ENCODE results near the gene DOCK10.
A peak's percentile ranks its signal among the peaks of the same experiment; 100 is the strongest.

The DOCK10 gene

GRCh38 chr2:225076125-225076524 lies 33.9 kb upstream of the DOCK10 start:
- TF ChIP-seq CTCF (IDR thresholded peaks at IDR 0.05; ENCODE audit: low read depth, low read length): no peak
- no peak for DNase-seq (ENCODE audit: low read depth in 2 of 2)
- no peak overlapping the region for H3K4me3 ChIP-seq (replicated peaks in 1 of 2; ENCODE audit: low read depth in 2 of 2, low read length in 2 of 2)

- TF ChIP-seq CTCF (IDR thresholded peaks at IDR 0.05; ENCODE audit: low read depth, low read length): no peak
- no peak for DNase-seq (ENCODE audit: low read depth in 2 of 2)
- H3K4me3 ChIP-seq (replicated peaks in 1 of 2; ENCODE audit: low read depth in 2 of 2, low read length in 2 of 2): no peak overlapping the region
These were observed 32.8 kb upstream of the DOCK10 start for GRCh38 chr2:225074919-225075681.

GRCh38 chr2:225074366-225074765 lies 32.1 kb upstream of the DOCK10 start:
- DNase-seq (ENCODE audit: low read depth in 2 of 2): peak; percentile 60 to 73
- TF ChIP-seq CTCF (IDR thresholded peaks at IDR 0.05; ENCODE audit: low read depth, low read length): no peak

GRCh38 chr2:225073198-225073597 lies 30.9 kb upstream of the DOCK10 start:
- no peak for DNase-seq (ENCODE audit: low read depth in 2 of 2)
- no peak overlapping the region for H3K4me3 ChIP-seq (replicated peaks in 1 of 2; ENCODE audit: low read depth in 2 of 2, low read length in 2 of 2)
- TF ChIP-seq CTCF (IDR thresholded peaks at IDR 0.05; ENCODE audit: low read depth, low read length): no peak

More at GRCh38 chr2:225074366-225074765, 32.1 kb upstream of the DOCK10 start:
- no peak overlapping the region for H3K4me3 ChIP-seq (replicated peaks in 1 of 2; ENCODE audit: low read depth in 2 of 2, low read length in 2 of 2)

GRCh38 chr2:225072444-225072843 lies 30.2 kb upstream of the DOCK10 start:
- H3K4me3 ChIP-seq (replicated peaks in 1 of 2; ENCODE audit: low read depth in 2 of 2, low read length in 2 of 2): no peak overlapping the region
- no peak for TF ChIP-seq CTCF (IDR thresholded peaks at IDR 0.05; ENCODE audit: low read depth, low read length)
- DNase-seq (ENCODE audit: low read depth in 2 of 2): no peak

- TF ChIP-seq CTCF (IDR thresholded peaks at IDR 0.05; ENCODE audit: low read depth, low read length): no peak
- no peak overlapping the region for H3K4me3 ChIP-seq (replicated peaks in 1 of 2; ENCODE audit: low read depth in 2 of 2, low read length in 2 of 2)
- no peak for DNase-seq (ENCODE audit: low read depth in 2 of 2)
These were observed 28.5 kb upstream of the DOCK10 start for GRCh38 chr2:225070811-225071210.

- DNase-seq (ENCODE audit: low read depth in 2 of 2): no peak
- TF ChIP-seq CTCF (IDR thresholded peaks at IDR 0.05; ENCODE audit: low read depth, low read length): no peak
- no peak overlapping the region for H3K4me3 ChIP-seq (replicated peaks in 1 of 2; ENCODE audit: low read depth in 2 of 2, low read length in 2 of 2)
These were observed 27.7 kb upstream of the DOCK10 start for GRCh38 chr2:225069966-225070365.

Data from cardiac fibroblast (primary cell).